HG03442 (cell line): ENCODE data around the gene WDR6.

Experiments
- ATAC-seq: cut with Tn5 transposase; IDR thresholded peaks from one replicate; pipeline ENCODE4 v1.9.1; 2021; ENCODE audit warnings: mild to moderate bottlenecking, moderate library complexity; ENCODE audit not compliant: unreplicated experiment

Gene WDR6

GRCh38 chr3:49013738-49014660 lies 6.8 kb downstream of the WDR6 start:
- no peak for ATAC-seq

- ATAC-seq = no peak
Observed at GRCh38 chr3:49015072-49015471, 7.9 kb downstream of the WDR6 start.

GRCh38 chr3:49015765-49016164 lies 8.6 kb downstream of the WDR6 start:
- no peak for ATAC-seq

DNA sequence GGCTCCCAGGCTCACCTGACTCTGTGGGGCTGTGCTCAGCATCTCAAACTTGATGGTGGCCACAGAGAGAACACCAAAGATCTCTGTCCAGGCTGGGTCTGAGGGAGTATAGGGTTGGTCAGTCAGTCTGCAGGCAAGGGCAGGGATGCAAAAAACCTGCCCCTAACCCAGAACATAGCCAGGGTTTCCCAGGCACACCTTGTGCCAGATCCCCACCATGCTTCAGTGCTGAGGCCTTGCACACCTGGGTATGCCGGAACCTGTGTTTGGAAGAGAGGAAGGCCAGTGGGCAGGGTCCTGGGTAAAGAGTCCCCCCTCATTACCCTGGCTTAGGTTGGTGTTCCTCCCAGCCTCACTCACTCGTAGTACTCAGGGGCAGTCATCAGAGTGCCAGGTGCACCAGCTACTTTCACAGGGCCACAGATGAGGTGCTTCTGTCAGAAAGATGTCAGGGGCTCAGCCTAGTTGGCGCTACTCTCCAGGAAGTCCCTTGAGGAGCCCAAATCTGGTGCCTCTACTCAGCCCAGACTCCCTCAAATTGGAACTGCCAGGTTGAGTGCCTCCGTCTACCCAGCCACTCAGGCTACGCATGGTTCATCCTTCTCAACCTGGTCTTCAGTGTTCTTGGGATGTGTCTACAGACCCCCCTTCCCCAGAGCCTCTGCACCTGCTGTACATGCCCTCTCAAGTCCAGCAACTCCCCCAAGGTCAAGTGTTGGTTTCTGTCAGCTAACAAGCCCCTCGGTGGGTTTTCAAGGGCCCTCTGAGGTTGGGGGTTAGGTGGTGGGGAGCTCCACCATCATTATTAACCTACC lies 9.4 kb downstream of the WDR6 start:
- ATAC-seq = no peak

GRCh38 chr3:49017229-49017970 lies 10.2 kb downstream of the WDR6 start:
- no peak for ATAC-seq

DNA sequence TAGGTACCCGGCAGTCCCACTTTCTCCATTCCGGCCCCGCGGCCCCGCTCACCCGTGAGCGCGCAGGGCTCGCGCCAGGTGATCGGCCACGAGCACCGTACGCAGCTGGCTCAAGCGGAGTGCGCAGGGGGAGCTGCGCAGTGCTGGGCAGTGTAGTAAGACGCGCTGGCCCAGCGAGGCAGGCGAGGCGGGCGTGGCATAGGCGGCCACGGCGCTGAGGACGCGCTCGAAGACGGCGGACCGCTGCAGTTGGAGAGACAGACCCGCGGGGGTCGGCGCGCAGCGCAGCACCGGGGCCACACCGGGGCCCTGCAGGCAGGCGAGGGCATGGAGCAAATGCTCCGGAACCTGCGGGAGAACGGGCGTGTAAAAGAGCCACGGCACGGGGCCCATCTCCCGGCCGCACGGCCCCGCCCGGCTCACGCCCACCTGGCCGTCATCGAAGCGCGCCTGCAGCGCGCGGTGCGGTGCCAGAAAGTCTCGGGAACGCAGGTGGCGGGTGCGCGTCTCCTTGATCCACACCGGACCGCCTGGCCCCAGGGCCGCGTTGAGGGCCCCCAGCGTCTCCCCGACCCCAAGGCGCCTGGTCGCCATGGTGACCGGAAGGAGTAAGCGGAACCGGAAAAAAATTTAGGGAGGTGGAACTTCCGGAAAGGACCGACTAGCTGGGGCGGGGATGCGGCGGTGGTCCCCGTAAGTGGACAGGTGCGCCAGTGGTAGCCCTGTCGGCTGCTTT lies 10.9 kb downstream of the WDR6 start, which contains the start of gene DALRD3:
DALRD3 (minus strand) TSS at position 610 of the 736 bp plus-strand sequence; CDS start at position 594, 16 bp downstream.
- no peak for ATAC-seq

DNA sequence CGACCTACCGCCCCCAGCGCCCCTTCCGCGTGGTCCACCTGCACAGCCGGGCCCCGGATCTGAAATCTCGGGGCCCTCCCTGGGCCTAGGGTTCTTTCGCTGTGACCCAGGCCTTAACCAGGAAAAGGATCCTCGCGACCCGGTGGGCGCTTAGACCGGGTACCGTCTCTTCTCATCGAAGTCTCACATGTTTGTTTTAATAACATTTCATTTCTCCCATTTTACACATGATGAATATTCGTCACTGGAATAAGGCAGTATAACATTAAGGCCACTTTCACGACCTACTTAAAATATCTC lies 11.5 kb downstream of the WDR6 start:
- ATAC-seq = no peak

DNA sequence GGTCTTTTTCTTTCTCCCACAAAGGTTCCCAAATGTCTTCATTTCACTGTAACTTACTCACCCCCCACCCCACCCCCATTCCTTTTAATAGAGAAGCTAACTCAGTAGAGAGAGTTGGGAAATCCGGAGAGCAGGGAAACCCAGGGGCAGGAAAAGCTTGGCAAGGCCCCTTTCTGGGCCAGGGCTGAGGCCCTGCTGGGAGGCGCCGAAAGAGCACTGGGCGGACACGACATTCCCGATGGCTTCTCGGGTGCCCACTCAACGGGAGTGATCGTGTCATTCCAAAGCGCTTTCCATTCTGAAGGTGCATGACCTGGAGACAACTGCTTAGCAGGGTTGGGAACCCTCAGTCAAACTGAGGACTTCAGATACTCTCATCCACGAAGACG lies 12.7 kb downstream of the WDR6 start:
- ATAC-seq = no peak

DNA sequence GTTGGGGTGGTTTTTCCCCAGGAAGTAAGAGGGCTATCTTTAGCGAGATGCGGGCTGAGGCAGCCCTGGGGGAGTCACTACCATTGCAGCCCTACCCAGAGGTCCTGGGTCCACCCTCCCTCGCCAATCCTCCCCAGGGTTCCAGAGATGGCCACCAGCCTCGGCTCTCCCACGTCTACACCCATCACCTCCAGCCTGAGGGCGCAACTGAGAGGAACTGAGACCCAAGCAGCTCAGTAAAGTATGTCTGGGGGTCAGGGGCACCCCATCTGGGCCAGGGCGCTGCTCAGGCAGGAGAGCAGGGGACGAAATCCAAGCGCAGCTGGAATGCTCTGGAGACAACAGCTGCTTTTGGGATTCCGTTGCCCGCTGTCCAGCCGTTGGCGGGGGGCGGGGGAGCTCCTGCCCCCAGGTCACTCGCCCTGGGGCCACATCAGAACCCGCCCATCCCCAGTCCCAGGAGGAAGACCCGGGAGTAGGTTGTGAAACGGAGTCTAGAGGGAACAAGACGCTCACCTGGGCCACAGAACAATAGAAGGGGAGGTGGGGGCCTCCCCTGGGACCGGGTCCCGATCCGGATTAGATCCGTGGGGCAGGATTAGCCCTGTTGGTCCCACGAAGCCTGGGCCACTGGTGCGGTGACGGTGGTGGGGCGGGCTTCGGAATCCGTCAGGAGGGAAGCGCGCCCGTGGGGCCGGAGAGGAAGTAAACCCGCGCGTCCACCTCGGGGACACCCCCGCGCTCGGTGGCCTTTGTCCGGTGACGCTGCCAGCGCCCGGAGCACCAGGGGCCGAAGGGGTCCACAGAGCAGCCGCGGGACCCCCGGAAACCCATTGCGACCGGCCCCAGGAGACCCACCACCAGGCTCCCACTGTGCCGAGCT lies 13.4 kb downstream of the WDR6 start:
- ATAC-seq = no peak

DNA sequence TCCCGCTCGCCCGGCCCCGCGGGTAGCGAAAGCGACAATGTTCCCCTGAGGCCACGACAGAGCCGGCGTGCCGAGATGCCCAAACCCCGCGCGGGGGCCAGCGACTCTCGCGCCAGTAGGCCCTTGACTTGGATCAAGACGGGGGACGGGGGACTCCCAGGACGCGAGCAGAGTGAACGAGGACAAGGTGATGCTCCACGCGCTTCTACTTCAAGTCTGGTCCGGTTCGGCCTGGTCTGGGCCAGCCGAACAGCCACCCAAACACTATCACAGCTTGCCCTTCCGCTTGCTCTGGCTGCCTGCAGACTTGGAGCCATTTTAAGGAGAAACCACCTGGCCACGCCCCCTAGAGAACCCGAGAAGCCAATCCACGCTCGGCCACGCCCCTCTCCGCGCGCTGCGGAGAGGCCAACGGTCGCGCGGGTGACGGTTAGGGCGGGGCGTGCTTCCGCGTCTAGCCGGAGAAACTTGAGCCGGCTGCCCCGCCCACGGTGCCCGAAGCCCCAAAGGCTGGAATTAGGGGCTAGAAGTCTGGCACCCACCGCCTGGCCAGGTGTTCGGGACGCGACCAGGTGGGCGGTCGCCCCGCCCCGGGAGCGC lies 14.1 kb downstream of the WDR6 start:
- peak; percentile 46 for ATAC-seq

GRCh38 chr3:49021813-49022687 lies 14.9 kb downstream of the WDR6 start, which contains the start of gene NDUFAF3:
Gene NDUFAF3 (plus strand): TSS chr3:49022121. CDS start chr3:49022145, 24 bp downstream.
- ATAC-seq = peak; percentile 57

- no peak for ATAC-seq
Observed at GRCh38 chr3:49022688-49023171, 15.5 kb downstream of the WDR6 start.

DNA sequence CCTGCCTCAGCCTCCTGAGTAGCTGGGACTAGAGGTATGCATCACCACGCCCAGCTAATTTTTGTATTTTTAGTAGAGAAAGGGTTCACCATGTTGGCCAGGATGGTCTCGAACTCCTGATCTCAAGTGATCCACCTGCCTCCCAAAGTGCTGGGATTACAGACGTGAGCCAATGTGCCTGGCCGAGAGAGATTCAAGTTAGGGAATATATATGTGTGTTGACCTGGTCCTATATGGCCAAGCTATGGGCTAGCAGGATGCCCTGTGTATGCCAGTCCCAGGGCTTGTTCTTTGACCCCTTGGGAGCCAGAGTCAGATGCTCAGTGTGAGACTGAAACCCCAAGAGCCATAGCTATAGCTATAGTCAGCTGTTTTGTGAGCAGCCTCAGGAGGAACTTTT lies 16.6 kb downstream of the WDR6 start:
- ATAC-seq = no peak

- no peak for ATAC-seq
Observed at GRCh38 chr3:49024449-49024848, 17.3 kb downstream of the WDR6 start.

GRCh38 chr3:49025005-49025792 lies 18.0 kb downstream of the WDR6 start:
- no peak for ATAC-seq

DNA sequence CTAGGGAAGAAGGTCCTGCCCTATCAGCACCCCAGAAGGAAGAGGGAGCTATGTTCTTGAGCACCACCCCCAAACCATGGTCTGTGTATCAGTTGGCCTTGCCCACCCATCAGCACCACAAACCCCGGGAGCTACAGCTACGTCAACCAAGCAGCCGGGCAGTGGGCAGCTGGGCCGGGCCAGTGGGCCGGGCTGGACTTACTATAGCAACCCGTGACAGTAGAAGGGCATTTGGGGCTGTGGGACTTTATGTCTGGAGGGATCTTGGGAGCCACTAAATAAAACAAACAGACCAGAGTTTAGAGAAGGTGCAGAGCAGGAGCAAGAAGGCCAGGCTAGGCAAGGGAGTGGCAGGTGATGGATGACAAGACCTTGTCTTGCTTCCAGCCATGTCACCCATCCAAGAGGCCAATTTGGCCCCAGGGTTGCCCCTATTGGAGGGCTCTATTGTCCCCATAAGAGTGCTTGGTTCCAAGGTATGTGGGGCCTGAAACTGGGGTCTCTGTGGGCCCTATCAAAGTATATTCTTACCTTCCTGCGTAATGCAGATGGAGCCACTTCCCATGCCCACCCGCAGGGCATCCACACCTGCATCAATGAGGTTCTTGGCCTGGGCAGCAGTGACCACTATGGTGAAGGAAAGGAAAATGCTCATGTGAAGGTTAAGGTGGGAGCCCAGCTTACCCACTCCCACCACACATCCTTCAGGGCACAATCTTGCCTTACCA lies 18.8 kb downstream of the WDR6 start:
- ATAC-seq = no peak

- no peak for ATAC-seq
Observed at GRCh38 chr3:49026536-49026935, 19.3 kb downstream of the WDR6 start.
